A549 (cell line): ENCODE results near the gene KDM4B. TPM values are rescaled to one million over a fixed set of nuclear protein-coding genes. Genes with fewer than 3 reads are reported as not detected.

Experiments used
- ATAC-seq, 2 experiments: fragments of 200-7000 bp in 1 of 2; fragments of >200 bp in 1 of 2; cut with Nextera tagmentation in 1 of 2; cut with Tn5 transposase in 1 of 2; 3 replicates each; pipeline versions ENCODE4 v1.8.0 to v1.9.1; 2018 to 2020; ENCODE audit warnings: mild to moderate bottlenecking in 1 of 2, moderate library complexity in 1 of 2
- CTCF ChIA-PET: fragments of 300-600 bp; sonication (Branson Sonifier 250); formaldehyde crosslinking; extraction: SDS; loops from one replicate; lab custom pipeline; 2021; ENCODE audit warnings: antibody characterized with exemption, inconsistent platforms; lab: Yijun Ruan, JAX
- POLR2A ChIA-PET: fragments of 350-600 bp; formaldehyde crosslinking; extraction: SDS; loops from one replicate; lab custom pipeline; 2021; ENCODE audit warnings: antibody characterized with exemption, inconsistent platforms; lab: Yijun Ruan, JAX
- DNase-seq, 2 experiments: peaks; one replicate each; pipeline versions ENCODE4 v3.0.0 to v3.0.0-alpha.2; 2011 to 2016; ENCODE audit warnings: low read depth in 1 of 2, low spot score in 1 of 2
- FAIRE-seq: peaks from 2 replicates; lab custom pipeline; 2011; peaks lifted over from hg19 to GRCh38; lab: Jason Lieb, UNC
- H3K27ac ChIP-seq, 2 experiments: fragments of >200 bp; sonication (Bioruptor Twin); formaldehyde crosslinking; 3 replicates each; pipeline ENCODE4 v1.5.1; 2016 to 2017
- H3K4me1 ChIP-seq: fragments of >200 bp; sonication (Bioruptor Twin); formaldehyde crosslinking; 3 replicates; pipeline ENCODE4 v1.6.1; 2016
- H3K4me2 ChIP-seq: fragments of >200 bp; sonication (Bioruptor Twin); formaldehyde crosslinking; 3 replicates; pipeline ENCODE4 v1.6.1; 2016
- H3K4me3 ChIP-seq: fragments of >200 bp; sonication (Bioruptor Twin); formaldehyde crosslinking; 3 replicates; pipeline ENCODE4 v1.5.1; 2016
- H3K9me3 ChIP-seq: fragments of >200 bp; sonication (Bioruptor Twin); formaldehyde crosslinking; 3 replicates; pipeline ENCODE4 v1.6.1; 2016
- BHLHE40 ChIP-seq: IDR thresholded peaks from 2 replicates; pipeline ENCODE4 v1.6.1; 2012; ENCODE audit warnings: low read depth, low read length, inconsistent platforms
- CBX2 ChIP-seq: fragments of 200-600 bp; sonication (generic); IDR thresholded peaks from 2 replicates; pipeline ENCODE4 v1.6.1; 2016; ENCODE audit warnings: low read depth, mild to moderate bottlenecking, borderline replicate concordance
- EHF ChIP-seq: fragments of 250-450 bp; sonication (Bioruptor Pico); IDR thresholded peaks from 2 replicates; pipeline ENCODE4 v1.5.0; 2020; ENCODE audit warnings: mild to moderate bottlenecking
- EP300 ChIP-seq, 2 experiments: fragments of >200 bp; sonication (Bioruptor Twin); formaldehyde crosslinking; IDR thresholded peaks; 2 replicates in 1 of 2; 3 replicates in 1 of 2; pipeline ENCODE4 v1.6.1; 2016 to 2017
- FOSB ChIP-seq: fragments of 250-450 bp; sonication (Bioruptor Pico); IDR thresholded peaks from 2 replicates; pipeline ENCODE4 v1.5.0; 2020; ENCODE audit warnings: mild to moderate bottlenecking, moderate library complexity
- FOSL2 ChIP-seq, 2 experiments: fragments of 450-650 bp in 1 of 2; fragments of >200 bp in 1 of 2; sonication (Bioruptor Twin) in 1 of 2; formaldehyde crosslinking; IDR thresholded peaks; 2 replicates each; pipeline versions ENCODE4 v1.5.0 to v1.6.1; 2016 to 2020; ENCODE audit warnings: mild to moderate bottlenecking in 1 of 2, moderate library complexity in 1 of 2
- FOXS1 ChIP-seq: fragments of 250-450 bp; sonication (Bioruptor Pico); IDR thresholded peaks from 2 replicates; pipeline ENCODE4 v1.5.0; 2020; ENCODE audit warnings: mild to moderate bottlenecking, moderate library complexity
- HDAC2 ChIP-seq: fragments of 200-600 bp; sonication (generic); IDR thresholded peaks from 2 replicates; pipeline ENCODE4 v1.6.1; 2016
- HOXB13 ChIP-seq: fragments of 250-450 bp; sonication (Bioruptor Pico); IDR thresholded peaks from 2 replicates; pipeline ENCODE4 v1.5.0; 2020; ENCODE audit warnings: low read depth, mild to moderate bottlenecking, moderate library complexity
- JUN ChIP-seq, 2 experiments: fragments of >200 bp; sonication (Bioruptor Twin); formaldehyde crosslinking; IDR thresholded peaks; 2 replicates in 1 of 2; 3 replicates in 1 of 2; pipeline ENCODE4 v1.6.1; 2016 to 2017
- JUNB ChIP-seq: fragments of >200 bp; sonication (Bioruptor Twin); formaldehyde crosslinking; IDR thresholded peaks from 2 replicates; pipeline ENCODE4 v1.6.1; 2016
- KDM1A ChIP-seq: fragments of 200-600 bp; sonication (generic); IDR thresholded peaks from 2 replicates; pipeline ENCODE4 v1.6.1; 2016; ENCODE audit warnings: low read depth, mild to moderate bottlenecking
- KDM5A ChIP-seq: fragments of 200-600 bp; sonication (generic); IDR thresholded peaks from 2 replicates; pipeline ENCODE4 v1.6.1; 2016; ENCODE audit warnings: antibody characterized with exemption, mild to moderate bottlenecking
- MYC ChIP-seq: IDR thresholded peaks from 2 replicates; pipeline ENCODE4 v1.6.1; 2012; ENCODE audit warnings: mild to moderate bottlenecking, inconsistent platforms, low read length, improper control_type of control experiment, borderline replicate concordance
- NFE2L2 ChIP-seq: fragments of 150-350 bp; conservative IDR thresholded peaks from 2 replicates; pipeline ENCODE4 v1.6.1; 2014; ENCODE audit warnings: low read length
- NPAS2 ChIP-seq: fragments of 250-450 bp; sonication (Bioruptor Pico); IDR thresholded peaks from 2 replicates; pipeline ENCODE4 v1.8.0; 2022; ENCODE audit warnings: mild to moderate bottlenecking, moderate library complexity, borderline replicate concordance
- NR3C1 ChIP-seq: fragments of >200 bp; sonication (Bioruptor Twin); formaldehyde crosslinking; IDR thresholded peaks from 3 replicates; pipeline ENCODE4 v1.6.1; 2017
- RCOR1 ChIP-seq: fragments of 150-350 bp; IDR thresholded peaks from 2 replicates; pipeline ENCODE4 v1.6.1; 2014; ENCODE audit warnings: antibody characterized with exemption, low read length, low read depth
- SREBF2 ChIP-seq: fragments of 450-650 bp; IDR thresholded peaks from 2 replicates; pipeline ENCODE4 v1.6.1; 2014; ENCODE audit warnings: mild to moderate bottlenecking, moderate library complexity
- TFCP2L1 ChIP-seq: fragments of 250-450 bp; sonication (Bioruptor Pico); IDR thresholded peaks from 2 replicates; pipeline ENCODE4 v1.5.0; 2021; ENCODE audit warnings: mild to moderate bottlenecking
- ZC3H11A ChIP-seq: fragments of 450-650 bp; IDR thresholded peaks from 2 replicates; pipeline ENCODE4 v1.6.1; 2014; ENCODE audit warnings: antibody characterized with exemption, mild to moderate bottlenecking
- ZNF302 ChIP-seq: fragments of 250-450 bp; sonication (Bioruptor Pico); IDR thresholded peaks from 2 replicates; pipeline ENCODE4 v1.9.0; 2021; ENCODE audit warnings: inconsistent platforms, mild to moderate bottlenecking, moderate library complexity
- ZSCAN20 ChIP-seq: fragments of 250-450 bp; sonication (Bioruptor Pico); IDR thresholded peaks from 2 replicates; pipeline ENCODE4 v1.8.0; 2022; ENCODE audit warnings: mild to moderate bottlenecking, moderate library complexity
- WGBS: methylation state at CpG from one replicate; pipeline ENCODE4 v1.1.6; 2017; ENCODE audit errors: missing lambda C conversion rate; 5-methylcytosine and 5-hydroxymethylcytosine counted together
- polyA plus RNA-seq, 4 experiments: library from polyadenylated mRNA; depleted of rRNA in 3 of 4; stranded (reverse); fragments of >200 nt; fragmentation: RNase III in 1 of 4; extraction: RNeasy Plus Mini Kit Qiagen cat#74134 plus additional on column Dnase treatment in 1 of 4; gene quantifications; 2 replicates in 3 of 4; 3 replicates in 1 of 4; pipeline ENCODE4 v1.2.3, GENCODE V29; 2011 to 2017
- TF ChIP-seq, protein P1 (sequence below): IDR thresholded peaks from 2 replicates; pipeline ENCODE4 v1.6.1; 2012
- TF ChIP-seq, protein P2 (sequence below): fragments of >200 bp; sonication (Bioruptor Twin); formaldehyde crosslinking; IDR thresholded peaks from 2 replicates; pipeline ENCODE4 v1.6.1; 2016
- TF ChIP-seq, protein P3 (sequence below): fragments of 150-350 bp; IDR thresholded peaks from 2 replicates; pipeline ENCODE4 v1.6.1; 2014; ENCODE audit warnings: low read depth, mild to moderate bottlenecking, low read length

Gene KDM4B
- polyA plus RNA-seq, 2 of the 4 experiments (the other 2 are of a cell fraction): 3.0 to 4.6 TPM

DNA sequence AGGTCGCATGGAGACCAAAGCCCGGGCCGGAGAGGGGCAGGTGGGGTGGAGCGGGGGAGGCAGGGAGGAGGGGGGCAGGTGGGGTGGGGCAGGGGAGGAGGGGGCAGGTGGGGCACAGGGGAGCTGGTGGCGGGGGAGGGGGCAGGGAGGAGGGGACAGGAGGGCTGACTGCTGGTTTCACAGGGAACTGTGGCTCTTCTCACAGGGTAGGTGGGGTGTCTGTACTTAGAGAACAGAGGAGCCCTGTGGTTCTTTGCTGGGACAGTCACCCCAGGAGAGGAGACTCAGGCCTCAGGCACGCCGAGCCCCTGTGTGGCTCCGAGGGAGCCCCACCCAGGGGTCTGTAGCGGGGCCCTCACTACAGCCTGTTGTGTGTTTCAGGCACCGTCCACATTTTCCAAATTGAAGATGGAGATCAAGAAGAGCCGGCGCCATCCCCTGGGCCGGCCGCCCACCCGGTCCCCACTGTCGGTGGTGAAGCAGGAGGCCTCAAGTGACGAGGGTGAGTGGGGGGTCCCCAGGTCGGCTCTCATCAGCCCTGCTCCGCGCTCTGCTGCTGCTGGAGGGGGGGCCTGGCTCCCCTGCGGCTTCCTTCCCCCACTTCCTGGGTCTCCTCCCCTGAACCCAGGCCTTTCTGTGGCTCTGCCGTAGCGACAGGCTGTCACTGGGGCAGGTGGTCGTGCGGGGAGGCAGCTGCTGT is 162.7 kb downstream of the KDM4B start:
- DNase-seq: no peak
- 93% methylated on average over 20 of the region's 25 CpGs for WGBS
- POLR2A ChIA-PET: no interaction called here

DNA sequence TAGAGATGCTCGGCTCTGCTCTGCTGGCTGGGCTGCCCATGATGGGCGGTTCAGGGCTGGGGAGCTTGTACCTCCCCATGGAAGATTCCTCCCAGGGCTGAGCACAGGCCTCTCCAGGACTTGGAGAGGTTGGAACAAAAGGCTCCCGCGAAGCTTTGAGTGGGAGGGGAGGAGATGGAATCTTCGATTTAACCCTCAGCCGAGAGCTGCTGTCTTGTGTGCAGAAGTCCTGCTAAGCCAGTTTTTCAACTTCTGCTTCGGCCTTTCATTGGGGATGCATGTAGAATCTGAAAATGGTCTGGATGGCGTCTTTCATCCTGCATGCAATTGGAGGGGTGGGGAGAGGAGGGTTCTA is 163.3 kb downstream of the KDM4B start:
- TF ChIP-seq JUNB (no peak), FOXS1 (CRISPR knock-in tag) (no peak), HDAC2 (no peak), RCOR1 (no peak), HOXB13 (CRISPR knock-in tag) (no peak), EHF (CRISPR knock-in tag) (no peak), NR3C1 (no peak), KDM1A (no peak), FOSL2 (IDR thresholded peaks at IDR 0.05) (no peak), FOSL2 (CRISPR knock-in tag; IDR thresholded peaks at IDR 0.05) (no peak), KDM5A (no peak)
- TF ChIP-seq, protein P1, sequence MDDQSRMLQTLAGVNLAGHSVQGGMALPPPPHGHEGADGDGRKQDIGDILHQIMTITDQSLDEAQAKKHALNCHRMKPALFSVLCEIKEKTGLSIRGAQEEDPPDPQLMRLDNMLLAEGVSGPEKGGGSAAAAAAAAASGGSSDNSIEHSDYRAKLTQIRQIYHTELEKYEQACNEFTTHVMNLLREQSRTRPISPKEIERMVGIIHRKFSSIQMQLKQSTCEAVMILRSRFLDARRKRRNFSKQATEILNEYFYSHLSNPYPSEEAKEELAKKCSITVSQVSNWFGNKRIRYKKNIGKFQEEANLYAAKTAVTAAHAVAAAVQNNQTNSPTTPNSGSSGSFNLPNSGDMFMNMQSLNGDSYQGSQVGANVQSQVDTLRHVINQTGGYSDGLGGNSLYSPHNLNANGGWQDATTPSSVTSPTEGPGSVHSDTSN: no peak
- TF ChIP-seq, all 56 proteins: peak for 0
- POLR2A ChIA-PET: no interaction called here
- FAIRE-seq: no peak
- Histone ChIP-seq H3K4me1 (no peaks in the 10 kb centered on the region), H3K4me3 (no peak overlapping the region), H3K27ac (no peak overlapping the region), H3K4me2 (no peak overlapping the region), H3K9me3 (no peaks in the 10 kb centered on the region)
- no peak for DNase-seq
- no peak for ATAC-seq
- WGBS: 84% methylated on average over 6 of the region's 8 CpGs
- CTCF ChIA-PET: no interaction called here

More for the DNA sequence above, 162.7 kb downstream of the KDM4B start:
- Histone ChIP-seq H3K4me3 (no peak overlapping the region), H3K9me3 (no peaks in the 10 kb centered on the region), H3K4me1 (no peaks in the 10 kb centered on the region), H3K4me2 (no peak overlapping the region), H3K27ac (peak overlapping the region in 1 of 2 experiments; percentile 46; a peak in 1 of 6 replicates)
- FAIRE-seq: no peak
- CTCF ChIA-PET: no interaction called here
- TF ChIP-seq CBX2: no peak
- no peak for TF ChIP-seq FOSL2 (IDR thresholded peaks at IDR 0.05)
- no peak for TF ChIP-seq FOSL2 (CRISPR knock-in tag; IDR thresholded peaks at IDR 0.05)
- no peak for TF ChIP-seq ZNF302 (CRISPR knock-in tag)
- TF ChIP-seq, protein P2, sequence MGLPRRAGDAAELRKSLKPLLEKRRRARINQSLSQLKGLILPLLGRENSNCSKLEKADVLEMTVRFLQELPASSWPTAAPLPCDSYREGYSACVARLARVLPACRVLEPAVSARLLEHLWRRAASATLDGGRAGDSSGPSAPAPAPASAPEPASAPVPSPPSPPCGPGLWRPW: no peak
- ATAC-seq: no peak

DNA sequence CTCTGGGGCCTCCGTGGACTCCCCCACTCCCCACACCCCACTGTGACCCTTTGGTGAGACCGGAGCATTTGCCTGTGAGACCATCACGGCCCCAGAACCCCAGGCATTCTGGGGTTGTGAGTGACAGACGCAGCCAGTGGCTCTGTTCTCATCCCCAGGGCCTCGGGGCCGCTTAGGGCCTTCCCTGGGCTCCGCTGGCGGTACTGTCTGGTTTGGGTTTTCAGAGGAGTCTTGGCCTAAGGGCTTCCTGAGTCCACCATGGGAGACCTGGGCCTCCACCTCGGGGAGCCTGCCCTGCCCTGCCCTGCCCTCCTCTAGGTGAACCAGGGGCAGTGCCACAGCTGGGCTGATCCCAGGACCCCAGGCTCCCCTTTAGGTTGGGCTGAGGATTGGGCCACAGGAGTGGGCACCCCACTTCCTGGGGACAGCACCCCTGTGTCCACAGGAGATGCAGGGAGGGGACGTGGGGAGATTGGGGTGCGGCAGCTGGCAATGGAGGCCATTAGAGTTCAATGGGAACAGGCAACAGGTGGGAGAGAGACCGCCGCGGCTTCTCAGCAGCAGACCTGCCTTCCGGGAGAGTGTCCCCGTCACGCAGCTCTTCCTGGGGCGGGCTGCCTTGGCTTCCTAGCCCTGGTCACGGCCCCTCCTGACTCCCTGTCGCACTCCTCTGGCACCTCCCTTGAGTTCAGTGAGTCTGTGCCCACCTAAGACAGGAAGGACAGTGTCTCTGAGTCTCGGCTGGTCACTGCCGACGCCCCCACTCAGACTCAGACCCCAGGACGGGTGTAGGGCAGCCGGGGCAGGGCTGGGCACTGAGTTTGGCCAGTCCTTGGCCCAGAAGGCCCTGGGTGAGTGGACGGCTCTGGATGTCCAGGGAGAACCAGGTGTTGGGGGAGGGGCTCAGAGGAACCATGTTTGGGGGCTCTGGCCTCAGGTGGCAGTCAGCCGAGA is 164.1 kb downstream of the KDM4B start:
- POLR2A ChIA-PET: no interaction called here
- no peak for DNase-seq
- H3K27ac ChIP-seq: no peak overlapping the region
- no peak overlapping the region for H3K4me2 ChIP-seq
- WGBS: 92% methylated on average over 11 of the region's 27 CpGs
- no peak overlapping the region for H3K4me3 ChIP-seq
- no peak for TF ChIP-seq FOSB (CRISPR knock-in tag)
- TF ChIP-seq SREBF2: no peak
- no peak for TF ChIP-seq NFE2L2
- TF ChIP-seq ZSCAN20 (CRISPR knock-in tag): no peak
- TF ChIP-seq EP300 (IDR thresholded peaks at IDR 0.05): no peak
- TF ChIP-seq JUNB: no peak
- no peak for TF ChIP-seq MYC
- TF ChIP-seq, protein P3, sequence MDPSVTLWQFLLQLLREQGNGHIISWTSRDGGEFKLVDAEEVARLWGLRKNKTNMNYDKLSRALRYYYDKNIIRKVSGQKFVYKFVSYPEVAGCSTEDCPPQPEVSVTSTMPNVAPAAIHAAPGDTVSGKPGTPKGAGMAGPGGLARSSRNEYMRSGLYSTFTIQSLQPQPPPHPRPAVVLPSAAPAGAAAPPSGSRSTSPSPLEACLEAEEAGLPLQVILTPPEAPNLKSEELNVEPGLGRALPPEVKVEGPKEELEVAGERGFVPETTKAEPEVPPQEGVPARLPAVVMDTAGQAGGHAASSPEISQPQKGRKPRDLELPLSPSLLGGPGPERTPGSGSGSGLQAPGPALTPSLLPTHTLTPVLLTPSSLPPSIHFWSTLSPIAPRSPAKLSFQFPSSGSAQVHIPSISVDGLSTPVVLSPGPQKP: no peak
- TF ChIP-seq BHLHE40: no peak
- no peak for TF ChIP-seq FOSL2 (IDR thresholded peaks at IDR 0.05)
- TF ChIP-seq FOSL2 (CRISPR knock-in tag; IDR thresholded peaks at IDR 0.05): no peak
- no peak for TF ChIP-seq JUN (IDR thresholded peaks at IDR 0.05)
- no peak for TF ChIP-seq ZC3H11A
- no peak for TF ChIP-seq TFCP2L1 (CRISPR knock-in tag)
- TF ChIP-seq, protein P2: no peak
- TF ChIP-seq NPAS2: no peak
- FAIRE-seq: no peak
- no peak for ATAC-seq
- H3K4me1 ChIP-seq: no peaks in the 10 kb centered on the region
- no peaks in the 10 kb centered on the region for H3K9me3 ChIP-seq
- CTCF ChIA-PET: interaction anchor here (0.5 to 1.4 kb wide), 2 partner anchors 293 to 476 kb away, joined by 5 read pairs; no protein-coding TSS in a partner anchor
